ENCODE measurements around the gene LRMDA. TPM values are rescaled to one million over a fixed set of nuclear protein-coding genes. Genes with fewer than 3 reads are reported as not detected.

The LRMDA gene
- total and polyA plus RNA-seq, 2 donors (not counting 3 experiments of a cell fraction or from before 2014, with no cell fraction given): 9.7 to 18.0 TPM

- no peak for DNase-seq (ENCODE audit: low read depth, low spot score)
- CTCF ChIA-PET: interaction anchor here (1.1 to 1.6 kb wide), 2 partner anchors 11 to 14 kb away, joined by 5 to 6 read pairs; no protein-coding TSS in a partner anchor
- dilution Hi-C loops (cut with MboI; ENCODE audit: extremely low pct_ligation_motif_present, low sequenced_read_pairs): no loop called here
Observed at GRCh38 chr10:76504823-76505222, 1073.4 kb downstream of the LRMDA start.

More at GRCh38 chr10:76504823-76505222, 1073.4 kb downstream of the LRMDA start:
- Histone ChIP-seq H4K20me1 (replicated peaks; ENCODE audit: control insufficient read depth, extremely low read depth, insufficient read depth, low read length) (no peaks in the 10 kb centered on the region), H3K4me1 (ENCODE audit: control insufficient read depth, extremely low read depth, insufficient read depth, low read length) (no peaks in the 10 kb centered on the region), H3K27ac (ENCODE audit: insufficient read depth, low read depth, low read length) (no peak overlapping the region), H3K4me3 (replicated peaks in 1 of 3; ENCODE audit: insufficient read depth in 1 of 3, low read depth in 1 of 3, low read length in 3 of 3) (no peak overlapping the region), H3K9me3 (replicated peaks; ENCODE audit: control insufficient read depth, insufficient read depth, low read length) (no peaks in the 10 kb centered on the region), H3K4me2 (ENCODE audit: insufficient read depth, low read length) (no peak overlapping the region), H3K27me3 (ENCODE audit: control insufficient read depth in 2 of 2, insufficient read depth in 2 of 2, low read length in 2 of 2) (no peaks in the 10 kb centered on the region), H3K79me2 (ENCODE audit: control insufficient read depth, insufficient read depth, low read length) (no peaks in the 10 kb centered on the region), H3K9me1 (replicated peaks; ENCODE audit: control insufficient read depth, extremely low read depth, insufficient read depth, low read length) (no peaks in the 10 kb centered on the region), H3K36me3 (ENCODE audit: control insufficient read depth in 2 of 2, extremely low read depth in 1 of 2, insufficient read depth in 2 of 2, low read length in 2 of 2) (no peaks in the 10 kb centered on the region), H2AFZ (ENCODE audit: low read depth, low read length) (no peak overlapping the region), H3K9ac (replicated peaks; ENCODE audit: extremely low read depth, insufficient read depth, low read length) (no peak overlapping the region)
- POLR2A ChIA-PET: no interaction called here
- BruUV-seq (replicated peaks): no TSS peak
- no peak for FAIRE-seq
- intact Hi-C loops (cut with micrococcal nuclease): no loop called here
- TF ChIP-seq, protein P1, sequence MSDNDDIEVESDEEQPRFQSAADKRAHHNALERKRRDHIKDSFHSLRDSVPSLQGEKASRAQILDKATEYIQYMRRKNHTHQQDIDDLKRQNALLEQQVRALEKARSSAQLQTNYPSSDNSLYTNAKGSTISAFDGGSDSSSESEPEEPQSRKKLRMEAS (IDR thresholded peaks at IDR 0.05; ENCODE audit: insufficient read depth, insufficient read length): no peak
- TF ChIP-seq CTCF (IDR thresholded peaks at IDR 0.05; ENCODE audit: extremely low read depth in 1 of 2, insufficient read depth in 1 of 2, low read depth in 1 of 2, low read length in 2 of 2) (no peak), MYC (IDR thresholded peaks at IDR 0.05; ENCODE audit: low read depth, low read length) (no peak), FOS (IDR thresholded peaks at IDR 0.05; ENCODE audit: borderline replicate concordance, insufficient read depth, low read length) (no peak), POLR2AphosphoS5 (IDR thresholded peaks at IDR 0.05; ENCODE audit: insufficient read depth, low read depth, low read length) (no peak), EZH2 (IDR thresholded peaks at IDR 0.05; ENCODE audit: borderline replicate concordance, low read depth, low read length, severe bottlenecking) (no peak), GATA2 (IDR thresholded peaks at IDR 0.05; ENCODE audit: insufficient read depth, insufficient read length, low read depth, low read length) (no peak), JUN (IDR thresholded peaks at IDR 0.05; ENCODE audit: borderline replicate concordance, insufficient read depth, insufficient read length, low read depth) (no peak), POLR2A (IDR thresholded peaks at IDR 0.05; ENCODE audit: low read depth, low read length) (no peak)
